Spinal cord (tissue), 10 donors: ENCODE measurements around the gene AP5Z1. TPM values are rescaled to one million over a fixed set of nuclear protein-coding genes. Genes with fewer than 3 reads are reported as not detected.

Source experiments
- DNase-seq, 6 donors: peaks; one replicate each; pipeline versions ENCODE4 v3.0.0 to v3.0.0-alpha.2; 2013 to 2015; ENCODE audit warnings: low spot score in 6 of 6, low read depth in 4 of 6
- H3K27ac ChIP-seq: one replicate; pipeline ENCODE4 v1.5.1; 2013; ENCODE audit warnings: low read depth, low read length, control low read depth
- H3K27me3 ChIP-seq: one replicate; pipeline ENCODE4 v1.6.1; 2013; ENCODE audit warnings: low read length; ENCODE audit not compliant: control insufficient read depth, insufficient read depth
- H3K36me3 ChIP-seq: one replicate; pipeline ENCODE4 v1.6.1; 2013; ENCODE audit warnings: low read length; ENCODE audit not compliant: control insufficient read depth, insufficient read depth
- H3K4me1 ChIP-seq: one replicate; pipeline ENCODE4 v1.6.1; 2013; ENCODE audit warnings: low read length; ENCODE audit not compliant: control insufficient read depth, insufficient read depth
- H3K4me3 ChIP-seq: one replicate; pipeline ENCODE4 v1.5.1; 2013; ENCODE audit warnings: low read depth, low read length, control low read depth
- H3K9me3 ChIP-seq: one replicate; pipeline ENCODE4 v1.6.1; 2013; ENCODE audit warnings: low read length; ENCODE audit not compliant: control insufficient read depth, insufficient read depth
- WGBS: methylation state at CpG from one replicate; pipeline ENCODE4 v1.1.5; 2013; ENCODE audit warnings: missing lambda C conversion rate; ENCODE audit not compliant: insufficient coverage; 5-methylcytosine and 5-hydroxymethylcytosine counted together
- polyA plus RNA-seq, 2 donors: library from polyadenylated mRNA; unstranded; fragments of 120-200 nt; gene quantifications; one replicate each; pipeline ENCODE4 v1.2.1, GENCODE V29; 2013; ENCODE audit not compliant: insufficient read length in 2 of 2
- total RNA-seq, 2 donors: library from RNA; depleted of rRNA in 1 of 2; stranded (reverse); fragments of 120-200 nt in 1 of 2; fragments of >200 nt in 1 of 2; gene quantifications; one replicate each; pipeline versions ENCODE4 v1.2.3 to v1.2.4, GENCODE V29; 2013 to 2014
- donor health status: healthy.

AP5Z1 gene
- total and polyA plus RNA-seq, 4 donors: 11.5 to 40.0 (median 24.2) TPM

DNA sequence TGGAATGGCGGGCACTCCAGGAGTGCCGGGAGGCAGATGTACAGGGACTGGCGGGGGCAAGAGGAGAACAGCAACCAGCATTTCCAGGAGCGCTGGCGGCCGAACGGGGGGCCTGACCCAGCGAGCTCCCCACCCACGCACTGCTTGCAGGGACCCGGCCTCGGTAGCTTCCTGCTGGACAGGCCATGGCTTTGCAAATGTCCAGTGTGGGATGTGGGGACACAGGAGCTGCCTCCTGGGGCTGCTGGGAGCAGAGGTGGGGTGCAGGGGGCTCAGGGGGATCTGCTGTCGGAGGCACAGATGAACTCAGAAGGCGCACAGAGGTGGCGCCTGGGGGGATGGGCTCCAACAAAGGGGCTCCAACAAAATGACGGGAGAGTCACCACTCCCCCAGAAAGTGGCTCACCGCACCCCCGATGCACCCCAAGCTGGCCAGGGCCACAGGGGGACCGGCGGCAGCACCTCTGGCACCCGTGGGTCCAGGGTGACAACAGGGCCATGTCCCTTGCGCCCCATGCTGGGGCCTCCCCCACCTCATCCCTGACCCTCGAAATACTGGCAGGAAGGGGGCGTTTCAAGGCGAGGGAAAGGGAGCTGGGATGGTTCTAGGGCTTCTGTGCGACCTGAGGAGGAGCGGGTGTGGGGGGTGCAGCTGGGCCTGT lies 41.1 kb downstream of the AP5Z1 start:
- Histone ChIP-seq H3K4me1 (peaks cover 44% of the 10 kb centered on the region), H3K36me3 (peaks cover 94% of the 10 kb centered on the region), H3K4me3 (no peak overlapping the region), H3K27ac (no peak overlapping the region), H3K27me3 (no peaks in the 10 kb centered on the region), H3K9me3 (no peaks in the 10 kb centered on the region)
- WGBS: 92% methylated on average over 21 of the region's 26 CpGs
- no peak for DNase-seq

GRCh38 chr7:4817178-4817901 lies 41.9 kb downstream of the AP5Z1 start:
- Histone ChIP-seq H3K9me3 (no peaks in the 10 kb centered on the region), H3K4me1 (peaks cover 44% of the 10 kb centered on the region), H3K4me3 (no peak overlapping the region), H3K27me3 (no peaks in the 10 kb centered on the region), H3K27ac (no peak overlapping the region), H3K36me3 (peaks cover 96% of the 10 kb centered on the region)
- 94% methylated on average over 31 of the region's 38 CpGs for WGBS
- no peak for DNase-seq

- 73% methylated on average over 31 of the region's 32 CpGs for WGBS
- H3K36me3 ChIP-seq: peaks cover 90% of the 10 kb centered on the region
- H3K27me3 ChIP-seq: no peaks in the 10 kb centered on the region
- no peaks in the 10 kb centered on the region for H3K9me3 ChIP-seq
- DNase-seq: no peak
- H3K4me1 ChIP-seq: peaks cover 44% of the 10 kb centered on the region
- H3K4me3 ChIP-seq: no peak overlapping the region
- no peak overlapping the region for H3K27ac ChIP-seq
Measured at GRCh38 chr7:4818000-4818794, 42.8 kb downstream of the AP5Z1 start.

- Histone ChIP-seq H3K9me3 (no peaks in the 10 kb centered on the region), H3K4me3 (no peak overlapping the region), H3K27ac (peak overlapping the region; percentile 67), H3K4me1 (peaks cover 47% of the 10 kb centered on the region), H3K36me3 (peaks cover 88% of the 10 kb centered on the region), H3K27me3 (no peaks in the 10 kb centered on the region)
- peak in 1 of 6 donors; percentile 36 for DNase-seq
- 66% methylated on average over 38 of the region's 39 CpGs for WGBS
Measured at GRCh38 chr7:4819560-4820404, 44.4 kb downstream of the AP5Z1 start.

DNA sequence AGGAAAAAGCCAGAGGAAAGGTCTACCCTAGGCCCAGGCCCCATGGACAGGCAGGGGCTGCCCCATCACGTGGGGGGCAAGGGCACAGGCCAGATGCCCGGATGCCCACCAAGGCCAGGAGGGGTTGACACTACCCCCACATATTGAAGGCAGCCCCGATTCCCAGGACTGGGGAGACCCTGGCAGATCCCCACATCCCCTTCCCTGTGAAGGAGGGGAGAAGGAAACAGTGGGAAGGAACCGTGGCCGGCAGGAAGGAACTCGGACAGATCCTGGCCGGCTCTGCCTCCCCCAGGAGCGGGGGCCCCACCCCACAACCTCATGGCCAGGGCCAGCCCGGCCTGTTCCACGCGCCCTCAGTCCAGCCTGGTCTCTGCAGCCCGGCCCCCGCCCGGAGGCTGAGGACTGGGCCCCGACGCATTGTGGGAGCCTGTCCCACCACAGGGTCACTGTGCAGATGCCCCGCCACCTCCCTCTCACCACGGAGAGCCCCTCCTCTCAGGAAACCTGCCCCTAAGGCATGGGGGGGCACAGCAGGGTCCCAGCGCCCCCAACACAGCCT lies 45.1 kb downstream of the AP5Z1 start:
- H3K4me3 ChIP-seq: no peak overlapping the region
- peak overlapping the region; percentile 67 for H3K27ac ChIP-seq
- no peak for DNase-seq
- H3K36me3 ChIP-seq: peaks cover 86% of the 10 kb centered on the region
- H3K27me3 ChIP-seq: no peaks in the 10 kb centered on the region
- H3K9me3 ChIP-seq: no peaks in the 10 kb centered on the region
- peaks cover 47% of the 10 kb centered on the region for H3K4me1 ChIP-seq
- WGBS: 74% methylated on average over 17 of the region's 19 CpGs

DNA sequence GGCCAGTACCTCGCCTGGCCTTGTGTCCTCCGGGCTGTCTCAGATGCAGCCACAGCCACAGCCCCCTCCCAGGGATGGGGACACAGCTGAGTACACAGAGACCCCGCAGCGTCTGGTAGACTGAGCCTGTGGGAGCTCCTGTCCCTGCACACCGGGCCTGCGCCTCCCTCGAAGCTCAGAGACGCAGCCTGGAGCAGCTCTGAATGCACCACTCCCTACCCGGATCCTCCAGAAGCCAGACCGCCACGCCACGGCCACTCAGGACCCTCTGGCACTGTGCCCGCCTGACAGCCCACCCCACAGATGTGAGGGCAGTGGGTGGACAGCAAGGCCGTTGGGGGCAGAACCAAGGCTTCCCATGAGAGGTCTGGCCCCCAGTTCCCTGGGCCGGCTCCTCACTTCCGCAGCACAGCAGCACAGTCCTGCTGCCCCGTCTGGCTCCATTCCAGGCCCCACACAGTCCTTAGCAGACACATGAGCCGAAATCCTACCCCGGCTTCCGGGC lies 45.6 kb downstream of the AP5Z1 start:
- Histone ChIP-seq H3K36me3 (peaks cover 81% of the 10 kb centered on the region), H3K27ac (no peak overlapping the region), H3K27me3 (no peaks in the 10 kb centered on the region), H3K4me1 (peaks cover 47% of the 10 kb centered on the region), H3K9me3 (no peaks in the 10 kb centered on the region), H3K4me3 (no peak overlapping the region)
- no peak for DNase-seq
- WGBS: 75% methylated on average over 20 of the region's 20 CpGs

GRCh38 chr7:4822677-4823076 lies 47.3 kb downstream of the AP5Z1 start:
- no peak for DNase-seq
- WGBS: 88% methylated on average over 7 of the region's 9 CpGs
- H3K27me3 ChIP-seq: no peaks in the 10 kb centered on the region
- peaks cover 64% of the 10 kb centered on the region for H3K36me3 ChIP-seq
- no peak overlapping the region for H3K4me3 ChIP-seq
- H3K27ac ChIP-seq: no peak overlapping the region
- peaks cover 42% of the 10 kb centered on the region for H3K4me1 ChIP-seq
- no peaks in the 10 kb centered on the region for H3K9me3 ChIP-seq

- no peak overlapping the region for H3K27ac ChIP-seq
- H3K27me3 ChIP-seq: no peaks in the 10 kb centered on the region
- peaks cover 60% of the 10 kb centered on the region for H3K36me3 ChIP-seq
- 84% methylated on average over 11 of the region's 14 CpGs for WGBS
- peaks cover 33% of the 10 kb centered on the region for H3K4me1 ChIP-seq
- DNase-seq: no peak
- no peaks in the 10 kb centered on the region for H3K9me3 ChIP-seq
- H3K4me3 ChIP-seq: no peak overlapping the region
Measured at GRCh38 chr7:4823441-4824119, 48.2 kb downstream of the AP5Z1 start.
